Astrocyte (in vitro differentiated cells and primary cell): ENCODE measurements around the gene CCNL2.

Experiments
- EZH2 ChIP-seq: IDR thresholded peaks from 2 replicates; pipeline ENCODE4 v1.6.1; 2012; ENCODE audit warnings: mild to moderate bottlenecking, low read length, inconsistent platforms; ENCODE audit not compliant: insufficient read depth
- TF ChIP-seq, protein P1 (sequence below): IDR thresholded peaks from 2 replicates; pipeline ENCODE4 v1.5.1; 2011; ENCODE audit warnings: low read depth, mild to moderate bottlenecking, inconsistent platforms, low read length, moderate library complexity; ENCODE audit not compliant: insufficient read depth

DNA sequence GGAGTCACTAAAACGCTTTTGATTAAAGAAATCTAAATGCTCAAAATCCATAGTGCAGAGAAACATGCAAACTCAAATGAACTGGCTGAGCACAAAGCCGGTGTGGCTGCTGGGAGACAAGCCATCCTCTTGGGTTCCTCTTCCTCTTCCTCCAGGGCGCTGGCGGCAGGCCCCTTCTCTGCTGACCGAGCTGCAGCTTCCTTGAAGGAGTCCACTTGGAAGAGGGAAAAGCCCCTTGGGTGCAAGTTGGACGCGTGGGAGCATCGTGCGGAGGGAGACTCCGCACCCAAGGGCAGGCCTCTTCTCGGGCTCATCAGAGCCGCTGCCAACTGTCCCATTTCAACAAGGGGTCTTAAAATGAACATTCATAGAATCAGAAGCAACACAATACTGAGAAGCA is 7.9 kb downstream of the CCNL2 start:
- TF ChIP-seq, protein P1, sequence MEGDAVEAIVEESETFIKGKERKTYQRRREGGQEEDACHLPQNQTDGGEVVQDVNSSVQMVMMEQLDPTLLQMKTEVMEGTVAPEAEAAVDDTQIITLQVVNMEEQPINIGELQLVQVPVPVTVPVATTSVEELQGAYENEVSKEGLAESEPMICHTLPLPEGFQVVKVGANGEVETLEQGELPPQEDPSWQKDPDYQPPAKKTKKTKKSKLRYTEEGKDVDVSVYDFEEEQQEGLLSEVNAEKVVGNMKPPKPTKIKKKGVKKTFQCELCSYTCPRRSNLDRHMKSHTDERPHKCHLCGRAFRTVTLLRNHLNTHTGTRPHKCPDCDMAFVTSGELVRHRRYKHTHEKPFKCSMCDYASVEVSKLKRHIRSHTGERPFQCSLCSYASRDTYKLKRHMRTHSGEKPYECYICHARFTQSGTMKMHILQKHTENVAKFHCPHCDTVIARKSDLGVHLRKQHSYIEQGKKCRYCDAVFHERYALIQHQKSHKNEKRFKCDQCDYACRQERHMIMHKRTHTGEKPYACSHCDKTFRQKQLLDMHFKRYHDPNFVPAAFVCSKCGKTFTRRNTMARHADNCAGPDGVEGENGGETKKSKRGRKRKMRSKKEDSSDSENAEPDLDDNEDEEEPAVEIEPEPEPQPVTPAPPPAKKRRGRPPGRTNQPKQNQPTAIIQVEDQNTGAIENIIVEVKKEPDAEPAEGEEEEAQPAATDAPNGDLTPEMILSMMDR: no peak
- TF ChIP-seq EZH2: no peak
